ENCODE measurements around the gene SEMA5B. TPM values are rescaled to one million over a fixed set of nuclear protein-coding genes. Genes with fewer than 3 reads are reported as not detected.

Gene SEMA5B
- total and polyA plus RNA-seq, 9 of the 15 experiments (the other 6 are each of a cell fraction or from before 2014, with no cell fraction given): not detected

DNA sequence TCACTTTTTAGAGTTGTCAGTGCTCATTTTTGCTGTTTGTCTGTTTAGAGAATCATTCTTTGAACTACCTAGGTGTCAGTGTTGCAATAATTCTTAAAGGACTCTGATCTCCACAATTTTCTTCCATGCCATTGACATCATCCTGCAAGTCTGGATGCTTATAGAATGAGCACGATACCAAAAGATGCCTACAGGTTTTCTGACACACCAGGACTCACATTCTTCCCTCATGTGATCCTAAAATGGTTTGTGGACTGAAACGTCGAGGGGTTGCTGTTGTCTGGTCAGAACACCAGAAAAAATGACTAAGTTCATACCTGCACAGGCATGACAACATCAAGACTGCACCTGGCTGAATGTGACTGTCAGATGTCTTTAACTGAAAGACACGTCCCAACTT, 95.9 kb downstream of the SEMA5B start:
- no peaks in the 10 kb centered on the region for H4K20me1 ChIP-seq (replicated peaks; ENCODE audit: control insufficient read depth, insufficient read depth, low read length)
- no peak overlapping the region for H3K4me3 ChIP-seq
- no peak overlapping the region for H2AFZ ChIP-seq (ENCODE audit: low read depth, low read length)
- no TSS peak for BruUV-seq (replicated peaks)
- FAIRE-seq (no peak), DNase-seq (ENCODE audit: extremely low read depth in 1 of 4, low spot score in 3 of 4) (no peak), ATAC-seq (no peak)
- H3K79me2 ChIP-seq (ENCODE audit: control insufficient read depth, insufficient read depth, low read length): no peaks in the 10 kb centered on the region
- H3K9me1 ChIP-seq (ENCODE audit: control insufficient read depth, insufficient read depth, low read length): no peaks in the 10 kb centered on the region
- peaks cover 8 to 40% of the 10 kb centered on the region in 2 experiments; a peak in 3 of 5 replicates for H3K27me3 ChIP-seq (ENCODE audit: control insufficient read depth in 2 of 2, insufficient read depth in 2 of 2, low read length in 2 of 2)
- POLR2A ChIA-PET: no interaction called here
- no peak overlapping the region for H3K27ac ChIP-seq (ENCODE audit: extremely low read depth, low read depth, low read length)
- H3K4me2 ChIP-seq (ENCODE audit: insufficient read depth, low read length): no peak overlapping the region
- 0% methylated on average over 4 of the region's 4 CpGs for WGBS (ENCODE audit: insufficient coverage, low coverage, missing lambda C conversion rate)
- H3K9me3 ChIP-seq (replicated peaks; ENCODE audit: control insufficient read depth, insufficient read depth, low read depth, low read length): no peaks in the 10 kb centered on the region
- intact Hi-C loops (cut with micrococcal nuclease) (no loop called here), in situ Hi-C loops (cut with MboI) (no loop called here)
- CTCF ChIA-PET (ENCODE audit: low intra/inter-chr PET ratio): no interaction called here
- H3K36me3 ChIP-seq (ENCODE audit: control insufficient read depth, insufficient read depth, low read length): no peaks in the 10 kb centered on the region
- H3K9ac ChIP-seq (ENCODE audit: insufficient read depth in 1 of 2, low read depth in 2 of 2, low read length in 2 of 2): no peak overlapping the region
- no peaks in the 10 kb centered on the region; a peak in 1 of 5 replicates for H3K4me1 ChIP-seq (replicated peaks in 1 of 2; ENCODE audit: control insufficient read depth in 2 of 2, insufficient read depth in 2 of 2, low read length in 2 of 2)
- no peak for TF ChIP-seq ZNF695 (CRISPR knock-in tag; IDR thresholded peaks at IDR 0.05)
- TF ChIP-seq EHMT2 (IDR thresholded peaks at IDR 0.05): no peak
- TF ChIP-seq, protein P1, sequence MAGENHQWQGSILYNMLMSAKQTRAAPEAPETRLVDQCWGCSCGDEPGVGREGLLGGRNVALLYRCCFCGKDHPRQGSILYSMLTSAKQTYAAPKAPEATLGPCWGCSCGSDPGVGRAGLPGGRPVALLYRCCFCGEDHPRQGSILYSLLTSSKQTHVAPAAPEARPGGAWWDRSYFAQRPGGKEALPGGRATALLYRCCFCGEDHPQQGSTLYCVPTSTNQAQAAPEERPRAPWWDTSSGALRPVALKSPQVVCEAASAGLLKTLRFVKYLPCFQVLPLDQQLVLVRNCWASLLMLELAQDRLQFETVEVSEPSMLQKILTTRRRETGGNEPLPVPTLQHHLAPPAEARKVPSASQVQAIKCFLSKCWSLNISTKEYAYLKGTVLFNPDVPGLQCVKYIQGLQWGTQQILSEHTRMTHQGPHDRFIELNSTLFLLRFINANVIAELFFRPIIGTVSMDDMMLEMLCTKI (IDR thresholded peaks at IDR 0.05; ENCODE audit: partially characterized antibody): no peak
- TF ChIP-seq FUS (optimal IDR thresholded peaks at IDR 0.05; ENCODE audit: low read depth, low read length): no peak
- no peak for TF ChIP-seq SPI1 (IDR thresholded peaks at IDR 0.05; ENCODE audit: borderline replicate concordance, low read depth, low read length)
- TF ChIP-seq MYC (IDR thresholded peaks at IDR 0.05; ENCODE audit: low read depth, low read length): no peak
- no peak for TF ChIP-seq MYC (CRISPR knock-in tag; IDR thresholded peaks at IDR 0.05; ENCODE audit: borderline replicate concordance, low read depth)
- TF ChIP-seq, protein P2, sequence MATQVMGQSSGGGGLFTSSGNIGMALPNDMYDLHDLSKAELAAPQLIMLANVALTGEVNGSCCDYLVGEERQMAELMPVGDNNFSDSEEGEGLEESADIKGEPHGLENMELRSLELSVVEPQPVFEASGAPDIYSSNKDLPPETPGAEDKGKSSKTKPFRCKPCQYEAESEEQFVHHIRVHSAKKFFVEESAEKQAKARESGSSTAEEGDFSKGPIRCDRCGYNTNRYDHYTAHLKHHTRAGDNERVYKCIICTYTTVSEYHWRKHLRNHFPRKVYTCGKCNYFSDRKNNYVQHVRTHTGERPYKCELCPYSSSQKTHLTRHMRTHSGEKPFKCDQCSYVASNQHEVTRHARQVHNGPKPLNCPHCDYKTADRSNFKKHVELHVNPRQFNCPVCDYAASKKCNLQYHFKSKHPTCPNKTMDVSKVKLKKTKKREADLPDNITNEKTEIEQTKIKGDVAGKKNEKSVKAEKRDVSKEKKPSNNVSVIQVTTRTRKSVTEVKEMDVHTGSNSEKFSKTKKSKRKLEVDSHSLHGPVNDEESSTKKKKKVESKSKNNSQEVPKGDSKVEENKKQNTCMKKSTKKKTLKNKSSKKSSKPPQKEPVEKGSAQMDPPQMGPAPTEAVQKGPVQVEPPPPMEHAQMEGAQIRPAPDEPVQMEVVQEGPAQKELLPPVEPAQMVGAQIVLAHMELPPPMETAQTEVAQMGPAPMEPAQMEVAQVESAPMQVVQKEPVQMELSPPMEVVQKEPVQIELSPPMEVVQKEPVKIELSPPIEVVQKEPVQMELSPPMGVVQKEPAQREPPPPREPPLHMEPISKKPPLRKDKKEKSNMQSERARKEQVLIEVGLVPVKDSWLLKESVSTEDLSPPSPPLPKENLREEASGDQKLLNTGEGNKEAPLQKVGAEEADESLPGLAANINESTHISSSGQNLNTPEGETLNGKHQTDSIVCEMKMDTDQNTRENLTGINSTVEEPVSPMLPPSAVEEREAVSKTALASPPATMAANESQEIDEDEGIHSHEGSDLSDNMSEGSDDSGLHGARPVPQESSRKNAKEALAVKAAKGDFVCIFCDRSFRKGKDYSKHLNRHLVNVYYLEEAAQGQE (IDR thresholded peaks at IDR 0.05; ENCODE audit: borderline replicate concordance): no peak
- TF ChIP-seq, protein P2 (CRISPR knock-in tag; IDR thresholded peaks at IDR 0.05; ENCODE audit: low read depth): no peak
- TF ChIP-seq XRCC3 (IDR thresholded peaks at IDR 0.05): no peak
- TF ChIP-seq ZNF184 (CRISPR knock-in tag; IDR thresholded peaks at IDR 0.05): no peak
- TF ChIP-seq DNMT1 (IDR thresholded peaks at IDR 0.05): no peak
- TF ChIP-seq, protein P3, sequence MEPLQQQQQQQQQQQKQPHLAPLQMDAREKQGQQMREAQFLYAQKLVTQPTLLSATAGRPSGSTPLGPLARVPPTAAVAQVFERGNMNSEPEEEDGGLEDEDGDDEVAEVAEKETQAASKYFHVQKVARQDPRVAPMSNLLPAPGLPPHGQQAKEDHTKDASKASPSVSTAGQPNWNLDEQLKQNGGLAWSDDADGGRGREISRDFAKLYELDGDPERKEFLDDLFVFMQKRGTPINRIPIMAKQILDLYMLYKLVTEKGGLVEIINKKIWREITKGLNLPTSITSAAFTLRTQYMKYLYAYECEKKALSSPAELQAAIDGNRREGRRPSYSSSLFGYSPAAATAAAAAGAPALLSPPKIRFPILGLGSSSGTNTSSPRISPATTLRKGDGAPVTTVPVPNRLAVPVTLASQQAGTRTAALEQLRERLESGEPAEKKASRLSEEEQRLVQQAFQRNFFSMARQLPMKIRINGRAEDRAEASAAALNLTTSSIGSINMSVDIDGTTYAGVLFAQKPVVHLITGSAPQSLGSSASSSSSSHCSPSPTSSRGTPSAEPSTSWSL (CRISPR knock-in tag; IDR thresholded peaks at IDR 0.05; ENCODE audit: borderline replicate concordance): no peak
- no peak for TF ChIP-seq EGR1 (conservative IDR thresholded peaks at IDR 0.05)

Data from K562 (cell line).